ENCODE results near the gene TMEM219.

- TF ChIP-seq CTCF (conservative IDR thresholded peaks at IDR 0.05; ENCODE audit: low read length), result no peak
- TF ChIP-seq EZH2phosphoT487 (IDR thresholded peaks at IDR 0.05; ENCODE audit: borderline replicate concordance), result no peak
Measured at GRCh38 chr16:29947897-29948296, 14.0 kb upstream of the TMEM219 start.

All from Loucy (cell line).